ENCODE results near the gene NDUFA13.
A peak's percentile ranks its signal among the peaks of the same experiment; 100 is the strongest.

Gene NDUFA13

GRCh38 chr19:19553670-19554069 is 37.6 kb downstream of the NDUFA13 start:
- H3K27ac Mint-ChIP-seq, result no peak overlapping the region
- no peaks in the 10 kb centered on the region for H3K27me3 Mint-ChIP-seq
- H3K36me3 Mint-ChIP-seq, result no peaks in the 10 kb centered on the region
- H3K9me3 Mint-ChIP-seq (ENCODE audit: low read depth), result no peaks in the 10 kb centered on the region
- peaks cover 1% of the 10 kb centered on the region for H3K4me1 Mint-ChIP-seq (ENCODE audit: low read depth)
- no peak overlapping the region for H3K4me3 Mint-ChIP-seq

GRCh38 chr19:19554074-19555023 is 38.3 kb downstream of the NDUFA13 start:
- Mint-ChIP-seq H3K4me3 (no peak overlapping the region), H3K9me3 (ENCODE audit: low read depth) (no peaks in the 10 kb centered on the region), H3K27ac (no peak overlapping the region), H3K27me3 (no peaks in the 10 kb centered on the region), H3K4me1 (ENCODE audit: low read depth) (peaks cover 6% of the 10 kb centered on the region), H3K36me3 (no peaks in the 10 kb centered on the region)

- Mint-ChIP-seq H3K36me3 (no peaks in the 10 kb centered on the region), H3K9me3 (ENCODE audit: low read depth) (no peaks in the 10 kb centered on the region), H3K27ac (no peak overlapping the region)
Measured at GRCh38 chr19:19558055-19558454, 42.0 kb downstream of the NDUFA13 start.

GRCh38 chr19:19558636-19559035 is 42.6 kb downstream of the NDUFA13 start:
- no peaks in the 10 kb centered on the region for H3K36me3 Mint-ChIP-seq
- H3K27ac Mint-ChIP-seq, result no peak overlapping the region
- no peak overlapping the region for H3K4me3 Mint-ChIP-seq
- no peaks in the 10 kb centered on the region for H3K9me3 Mint-ChIP-seq (ENCODE audit: low read depth)
- peaks cover 16% of the 10 kb centered on the region for H3K4me1 Mint-ChIP-seq (ENCODE audit: low read depth)
- no peaks in the 10 kb centered on the region for H3K27me3 Mint-ChIP-seq

More at GRCh38 chr19:19558055-19558454, 42.0 kb downstream of the NDUFA13 start:
- no peaks in the 10 kb centered on the region for H3K27me3 Mint-ChIP-seq
- no peak overlapping the region for H3K4me3 Mint-ChIP-seq
- peaks cover 16% of the 10 kb centered on the region for H3K4me1 Mint-ChIP-seq (ENCODE audit: low read depth)

GRCh38 chr19:19559931-19560330 is 43.9 kb downstream of the NDUFA13 start:
- peak overlapping the region; percentile 46 for H3K27ac Mint-ChIP-seq
- H3K27me3 Mint-ChIP-seq, result no peaks in the 10 kb centered on the region
- no peaks in the 10 kb centered on the region for H3K9me3 Mint-ChIP-seq (ENCODE audit: low read depth)
- H3K4me1 Mint-ChIP-seq (ENCODE audit: low read depth), result peaks cover 15% of the 10 kb centered on the region
- no peaks in the 10 kb centered on the region for H3K36me3 Mint-ChIP-seq
- H3K4me3 Mint-ChIP-seq, result no peak overlapping the region

- peaks cover 15% of the 10 kb centered on the region for H3K4me1 Mint-ChIP-seq (ENCODE audit: low read depth)
- no peak overlapping the region for H3K27ac Mint-ChIP-seq
- no peaks in the 10 kb centered on the region for H3K9me3 Mint-ChIP-seq (ENCODE audit: low read depth)
- H3K4me3 Mint-ChIP-seq, result no peak overlapping the region
- H3K27me3 Mint-ChIP-seq, result no peaks in the 10 kb centered on the region
- no peaks in the 10 kb centered on the region for H3K36me3 Mint-ChIP-seq
Measured at GRCh38 chr19:19561946-19562664, 46.1 kb downstream of the NDUFA13 start.

- peaks cover 2% of the 10 kb centered on the region for H3K36me3 Mint-ChIP-seq
- H3K9me3 Mint-ChIP-seq (ENCODE audit: low read depth), result no peaks in the 10 kb centered on the region
- no peaks in the 10 kb centered on the region for H3K27me3 Mint-ChIP-seq
- H3K27ac Mint-ChIP-seq, result no peak overlapping the region
- H3K4me3 Mint-ChIP-seq, result no peak overlapping the region
- H3K4me1 Mint-ChIP-seq (ENCODE audit: low read depth), result peaks cover 15% of the 10 kb centered on the region
Measured at GRCh38 chr19:19562665-19563347, 46.8 kb downstream of the NDUFA13 start.

GRCh38 chr19:19563348-19563848 is 47.4 kb downstream of the NDUFA13 start:
- Mint-ChIP-seq H3K27ac (no peak overlapping the region), H3K4me3 (no peak overlapping the region), H3K36me3 (peaks cover 2% of the 10 kb centered on the region)

GRCh38 chr19:19566306-19566705 is 50.3 kb downstream of the NDUFA13 start:
- H3K4me1 Mint-ChIP-seq (ENCODE audit: low read depth), result peaks cover 4% of the 10 kb centered on the region
- H3K27me3 Mint-ChIP-seq, result no peaks in the 10 kb centered on the region
- peaks cover 6% of the 10 kb centered on the region for H3K36me3 Mint-ChIP-seq
- H3K4me3 Mint-ChIP-seq, result no peak overlapping the region
- no peaks in the 10 kb centered on the region for H3K9me3 Mint-ChIP-seq (ENCODE audit: low read depth)
- H3K27ac Mint-ChIP-seq, result no peak overlapping the region

More at GRCh38 chr19:19563348-19563848, 47.4 kb downstream of the NDUFA13 start:
- H3K27me3 Mint-ChIP-seq, result no peaks in the 10 kb centered on the region
- peaks cover 15% of the 10 kb centered on the region for H3K4me1 Mint-ChIP-seq (ENCODE audit: low read depth)
- H3K9me3 Mint-ChIP-seq (ENCODE audit: low read depth), result no peaks in the 10 kb centered on the region

- Mint-ChIP-seq H3K4me3 (no peak overlapping the region), H3K36me3 (peaks cover 6% of the 10 kb centered on the region), H3K4me1 (ENCODE audit: low read depth) (peaks cover 3% of the 10 kb centered on the region), H3K27ac (no peak overlapping the region), H3K27me3 (no peaks in the 10 kb centered on the region), H3K9me3 (ENCODE audit: low read depth) (no peaks in the 10 kb centered on the region)
Measured at GRCh38 chr19:19567391-19567790, 51.4 kb downstream of the NDUFA13 start.

GRCh38 chr19:19568802-19569756 is 53.1 kb downstream of the NDUFA13 start:
- Mint-ChIP-seq H3K27ac (no peak overlapping the region), H3K9me3 (ENCODE audit: low read depth) (no peaks in the 10 kb centered on the region)

GRCh38 chr19:19570571-19570970 is 54.5 kb downstream of the NDUFA13 start:
- H3K4me1 Mint-ChIP-seq (ENCODE audit: low read depth), result peaks cover 5% of the 10 kb centered on the region

More at GRCh38 chr19:19568802-19569756, 53.1 kb downstream of the NDUFA13 start:
- Mint-ChIP-seq H3K36me3 (peaks cover 6% of the 10 kb centered on the region), H3K4me1 (ENCODE audit: low read depth) (peaks cover 3% of the 10 kb centered on the region), H3K4me3 (no peak overlapping the region), H3K27me3 (no peaks in the 10 kb centered on the region)

GRCh38 chr19:19571071-19571786 is 55.2 kb downstream of the NDUFA13 start:
- Mint-ChIP-seq H3K27me3 (no peaks in the 10 kb centered on the region), H3K4me1 (ENCODE audit: low read depth) (peaks cover 6% of the 10 kb centered on the region), H3K4me3 (no peak overlapping the region), H3K27ac (no peak overlapping the region), H3K9me3 (ENCODE audit: low read depth) (no peaks in the 10 kb centered on the region), H3K36me3 (peaks cover 6% of the 10 kb centered on the region)

More at GRCh38 chr19:19570571-19570970, 54.5 kb downstream of the NDUFA13 start:
- Mint-ChIP-seq H3K36me3 (peaks cover 6% of the 10 kb centered on the region), H3K4me3 (no peak overlapping the region), H3K27ac (no peak overlapping the region), H3K27me3 (no peaks in the 10 kb centered on the region), H3K9me3 (ENCODE audit: low read depth) (no peaks in the 10 kb centered on the region)

Data from activated naive CD8-positive, alpha-beta T cell (primary cell).